Stimulated activated CD8-positive, alpha-beta memory T cell treated with anti-CD3 and anti-CD28 coated beads, Interleukin-15, amount 100 ng/mL, for 4 hours (primary cell): ENCODE data around the gene TBCA.

Source experiments
- DNase-seq, 2 donors: peaks; one replicate each; pipeline ENCODE4 v3.0.0-alpha.2; 2020; ENCODE audit warnings: low read depth in 2 of 2

TBCA gene

DNA sequence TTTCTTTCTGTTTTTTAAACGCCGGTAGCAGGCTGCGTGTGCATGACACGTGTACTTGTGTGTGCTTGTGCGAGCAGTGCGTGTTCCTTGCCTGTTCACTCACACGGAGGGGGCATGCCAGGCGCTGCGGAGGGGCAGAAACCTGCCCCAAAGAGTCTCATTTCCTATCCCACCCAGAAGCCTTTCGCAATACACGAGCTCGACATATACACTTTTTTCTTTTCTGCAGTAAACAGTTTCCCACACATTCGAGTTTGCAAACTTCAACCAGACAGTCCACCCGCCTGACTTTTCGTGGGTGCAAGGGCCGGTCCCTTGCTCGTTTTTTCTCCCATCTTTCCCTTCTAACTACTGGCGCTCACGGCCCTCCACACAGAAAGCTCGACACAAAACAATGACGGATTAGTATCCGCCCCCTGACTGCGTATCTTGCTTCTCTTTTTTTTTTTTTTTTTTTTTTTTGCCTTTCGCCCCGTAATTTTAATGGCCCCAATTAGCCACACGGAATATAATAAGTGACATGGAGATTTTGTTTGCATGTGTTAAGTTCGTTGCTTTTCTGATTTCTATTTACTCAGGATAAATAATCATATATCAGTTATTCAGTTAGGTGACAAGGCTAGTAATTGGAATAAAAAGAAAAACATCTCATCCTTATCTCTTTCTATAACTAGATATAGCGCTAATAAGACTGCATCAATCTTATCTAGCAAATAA is 132.3 kb downstream of the TBCA start:
- no peak for DNase-seq

GRCh38 chr5:77642738-77643653 is 133.1 kb downstream of the TBCA start:
- no peak for DNase-seq

- DNase-seq = no peak
Measured at GRCh38 chr5:77641963-77642737, 134.0 kb downstream of the TBCA start.

DNA sequence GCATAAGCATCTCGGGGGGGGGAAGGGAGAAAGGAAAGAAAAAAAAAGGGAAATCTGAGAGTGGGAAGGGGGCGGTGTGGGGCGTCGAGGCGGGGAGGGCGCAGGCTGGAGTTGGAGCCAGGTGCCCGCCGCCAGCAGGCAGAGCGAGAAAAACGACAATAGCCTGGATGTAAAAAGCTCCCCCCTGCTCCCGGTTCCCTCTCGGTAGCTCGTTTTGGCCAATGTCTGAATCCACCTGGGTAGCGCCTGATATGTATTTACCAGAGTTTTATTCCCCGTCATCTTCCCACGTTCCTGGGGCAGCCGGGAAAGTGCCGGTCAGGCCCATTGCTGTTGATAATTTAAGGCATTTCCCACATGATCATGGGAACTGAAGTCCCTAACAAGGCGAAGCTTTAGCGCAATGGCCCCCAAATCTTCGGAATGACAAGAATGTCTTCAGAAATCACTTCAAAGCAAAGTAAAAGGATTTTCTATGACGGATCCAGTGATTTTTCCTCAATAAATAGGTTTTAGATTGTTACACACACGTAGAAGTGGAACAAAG is 134.7 kb downstream of the TBCA start:
- DNase-seq = no peak
